ENCODE results near the gene CLDN22.

CLDN22 gene

GRCh38 chr4:183314806-183315205 is 5.3 kb downstream of the CLDN22 start:
- Histone ChIP-seq H3K27ac (ENCODE audit: low read depth, low read length) (no peak overlapping the region), H3K9ac (ENCODE audit: low read length) (no peak overlapping the region), H3K4me3 (ENCODE audit: low read depth in 1 of 2, low read length in 2 of 2) (no peak overlapping the region), H3K36me3 (ENCODE audit: insufficient read depth, low read length) (peaks cover 21% of the 10 kb centered on the region), H3K9me3 (ENCODE audit: low read length) (no peaks in the 10 kb centered on the region), H3K4me1 (ENCODE audit: insufficient read depth, low read length) (no peaks in the 10 kb centered on the region), H3K27me3 (ENCODE audit: control insufficient read depth in 1 of 2, insufficient read depth in 2 of 2, low read length in 2 of 2) (no peaks in the 10 kb centered on the region)

DNA sequence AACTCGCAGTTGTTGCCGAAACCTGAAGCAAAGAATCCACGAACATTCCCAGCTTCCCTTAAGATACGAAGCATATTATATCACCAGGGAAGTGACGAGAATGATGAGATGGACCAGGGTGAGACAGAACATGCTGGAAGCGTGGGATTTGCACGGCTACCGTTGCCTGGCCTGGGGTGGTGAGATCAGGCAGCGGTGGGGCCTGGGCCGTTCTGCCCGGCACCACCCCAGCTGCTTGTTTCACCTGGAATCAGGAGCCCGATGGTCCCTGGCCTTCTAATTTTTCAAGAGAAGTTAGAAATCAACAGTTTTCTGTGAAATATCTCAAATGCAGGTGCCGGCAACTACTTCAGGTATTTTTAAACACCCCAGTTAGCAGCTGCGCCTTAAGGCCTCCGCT is 5.7 kb downstream of the CLDN22 start:
- Histone ChIP-seq H3K9ac (ENCODE audit: low read length) (no peak overlapping the region), H3K4me3 (ENCODE audit: low read depth in 1 of 2, low read length in 2 of 2) (no peak overlapping the region), H3K36me3 (ENCODE audit: insufficient read depth, low read length) (peaks cover 21% of the 10 kb centered on the region), H3K27ac (ENCODE audit: low read depth, low read length) (no peak overlapping the region), H3K9me3 (ENCODE audit: low read length) (no peaks in the 10 kb centered on the region), H3K27me3 (ENCODE audit: control insufficient read depth in 1 of 2, insufficient read depth in 2 of 2, low read length in 2 of 2) (no peaks in the 10 kb centered on the region), H3K4me1 (ENCODE audit: insufficient read depth, low read length) (no peaks in the 10 kb centered on the region)

DNA sequence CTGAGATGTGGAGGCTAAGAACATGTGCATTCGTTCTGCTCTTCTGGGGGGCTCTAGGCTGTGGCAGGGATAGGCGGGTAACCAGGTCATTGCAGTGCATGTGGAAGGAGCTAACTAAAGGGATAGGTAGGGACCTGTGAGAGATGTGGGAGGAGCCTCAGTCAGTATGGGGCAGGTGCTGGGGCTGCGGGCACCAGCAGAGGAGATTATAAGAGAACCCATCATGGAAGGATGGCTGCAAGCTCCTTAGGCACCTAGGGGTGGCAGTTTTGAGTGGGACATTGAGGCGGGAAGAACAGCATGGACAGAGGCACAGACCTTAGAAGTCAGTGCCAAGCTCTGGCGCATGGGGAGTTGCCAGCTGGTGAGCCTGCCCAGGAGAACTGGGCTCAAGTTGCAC is 7.2 kb downstream of the CLDN22 start:
- Histone ChIP-seq H3K4me1 (ENCODE audit: insufficient read depth, low read length) (no peaks in the 10 kb centered on the region), H3K9me3 (ENCODE audit: low read length) (no peaks in the 10 kb centered on the region), H3K27me3 (ENCODE audit: control insufficient read depth in 1 of 2, insufficient read depth in 2 of 2, low read length in 2 of 2) (no peaks in the 10 kb centered on the region), H3K36me3 (ENCODE audit: insufficient read depth, low read length) (peaks cover 21% of the 10 kb centered on the region), H3K9ac (ENCODE audit: low read length) (no peak overlapping the region), H3K27ac (ENCODE audit: low read depth, low read length) (no peak overlapping the region), H3K4me3 (ENCODE audit: low read depth in 1 of 2, low read length in 2 of 2) (no peak overlapping the region)

DNA sequence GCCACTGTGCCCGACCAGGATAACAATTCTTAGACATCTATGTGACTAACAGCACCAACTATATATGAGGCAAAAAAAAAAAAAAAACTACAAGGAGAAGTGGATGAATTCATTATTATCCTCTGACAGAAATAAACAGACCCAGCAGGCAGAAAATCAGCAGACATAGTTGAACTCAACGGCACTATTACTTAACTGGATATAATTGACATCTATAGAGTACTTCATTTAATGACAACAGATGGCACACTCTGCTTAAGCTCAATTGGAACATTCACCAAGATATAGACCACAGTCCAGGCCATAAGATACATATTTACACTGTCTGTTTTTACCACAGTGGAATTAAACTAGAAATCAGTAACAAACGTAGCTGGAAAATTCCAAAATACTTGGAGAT is 13.3 kb downstream of the CLDN22 start:
- Histone ChIP-seq H3K27ac (ENCODE audit: low read depth, low read length) (no peak overlapping the region), H3K9ac (ENCODE audit: low read length) (no peak overlapping the region), H3K36me3 (ENCODE audit: insufficient read depth, low read length) (no peaks in the 10 kb centered on the region), H3K4me3 (ENCODE audit: low read depth in 1 of 2, low read length in 2 of 2) (no peak overlapping the region), H3K27me3 (ENCODE audit: control insufficient read depth in 1 of 2, insufficient read depth in 2 of 2, low read length in 2 of 2) (no peaks in the 10 kb centered on the region), H3K4me1 (ENCODE audit: insufficient read depth, low read length) (no peaks in the 10 kb centered on the region), H3K9me3 (ENCODE audit: low read length) (no peaks in the 10 kb centered on the region)

DNA sequence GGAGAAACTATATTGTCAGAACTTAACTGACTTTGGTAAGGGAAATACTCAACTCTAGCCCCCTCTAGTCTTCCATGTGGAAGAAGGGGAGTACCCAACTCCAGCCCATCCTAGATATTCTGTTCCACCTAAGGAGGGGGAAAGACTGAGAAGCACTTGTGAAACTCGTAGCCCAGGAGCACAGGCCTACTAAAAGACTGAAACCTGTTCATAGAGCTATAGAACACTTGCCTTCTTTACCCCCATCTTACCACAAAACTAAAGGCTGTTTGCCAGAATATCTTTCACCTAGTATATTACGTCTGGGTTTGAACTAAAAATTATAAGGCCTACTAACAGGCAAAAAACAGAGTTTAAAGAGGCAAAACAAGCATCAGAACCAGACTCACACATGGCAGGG is 15.5 kb downstream of the CLDN22 start:
- H3K4me3 ChIP-seq (ENCODE audit: low read depth in 1 of 2, low read length in 2 of 2), result no peak overlapping the region
- peaks cover 8% of the 10 kb centered on the region for H3K4me1 ChIP-seq (ENCODE audit: insufficient read depth, low read length)
- no peaks in the 10 kb centered on the region for H3K36me3 ChIP-seq (ENCODE audit: insufficient read depth, low read length)
- no peaks in the 10 kb centered on the region for H3K9me3 ChIP-seq (ENCODE audit: low read length)
- no peak overlapping the region for H3K27ac ChIP-seq (ENCODE audit: low read depth, low read length)
- no peaks in the 10 kb centered on the region for H3K27me3 ChIP-seq (ENCODE audit: control insufficient read depth in 1 of 2, insufficient read depth in 2 of 2, low read length in 2 of 2)
- H3K9ac ChIP-seq (ENCODE audit: low read length), result no peak overlapping the region

- no peak overlapping the region for H3K4me3 ChIP-seq (ENCODE audit: low read depth in 1 of 2, low read length in 2 of 2)
- no peak overlapping the region for H3K9ac ChIP-seq (ENCODE audit: low read length)
- no peaks in the 10 kb centered on the region for H3K36me3 ChIP-seq (ENCODE audit: insufficient read depth, low read length)
- H3K9me3 ChIP-seq (ENCODE audit: low read length), result no peaks in the 10 kb centered on the region
- H3K27ac ChIP-seq (ENCODE audit: low read depth, low read length), result no peak overlapping the region
- H3K27me3 ChIP-seq (ENCODE audit: control insufficient read depth in 1 of 2, insufficient read depth in 2 of 2, low read length in 2 of 2), result no peaks in the 10 kb centered on the region
- peaks cover 10% of the 10 kb centered on the region for H3K4me1 ChIP-seq (ENCODE audit: insufficient read depth, low read length)
These were observed 16.0 kb downstream of the CLDN22 start for GRCh38 chr4:183304067-183304466.

DNA sequence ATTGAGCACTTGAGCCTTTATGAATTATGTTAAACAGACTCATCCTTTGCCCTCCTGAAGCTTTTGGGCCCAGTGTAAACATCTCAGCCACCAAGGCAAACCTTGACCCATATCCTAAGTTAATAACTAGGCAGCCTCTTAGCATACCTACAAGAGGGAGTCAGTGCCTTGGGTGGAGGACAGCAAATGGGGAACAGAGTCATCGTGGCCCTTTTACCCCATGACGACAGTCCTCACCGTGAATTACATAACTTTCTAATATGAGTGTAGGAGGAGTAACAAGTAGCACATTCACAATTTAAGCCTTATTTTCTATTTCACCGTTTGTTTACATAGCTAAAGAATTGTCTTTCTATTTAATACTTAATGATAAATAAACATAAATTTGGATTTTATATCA is 16.8 kb downstream of the CLDN22 start:
- H3K27ac ChIP-seq (ENCODE audit: low read depth, low read length), result no peak overlapping the region
- H3K36me3 ChIP-seq (ENCODE audit: insufficient read depth, low read length), result no peaks in the 10 kb centered on the region
- no peaks in the 10 kb centered on the region for H3K9me3 ChIP-seq (ENCODE audit: low read length)
- H3K9ac ChIP-seq (ENCODE audit: low read length), result no peak overlapping the region
- H3K4me3 ChIP-seq (ENCODE audit: low read depth in 1 of 2, low read length in 2 of 2), result no peak overlapping the region
- peaks cover 10% of the 10 kb centered on the region for H3K4me1 ChIP-seq (ENCODE audit: insufficient read depth, low read length)
- no peaks in the 10 kb centered on the region for H3K27me3 ChIP-seq (ENCODE audit: control insufficient read depth in 1 of 2, insufficient read depth in 2 of 2, low read length in 2 of 2)

DNA sequence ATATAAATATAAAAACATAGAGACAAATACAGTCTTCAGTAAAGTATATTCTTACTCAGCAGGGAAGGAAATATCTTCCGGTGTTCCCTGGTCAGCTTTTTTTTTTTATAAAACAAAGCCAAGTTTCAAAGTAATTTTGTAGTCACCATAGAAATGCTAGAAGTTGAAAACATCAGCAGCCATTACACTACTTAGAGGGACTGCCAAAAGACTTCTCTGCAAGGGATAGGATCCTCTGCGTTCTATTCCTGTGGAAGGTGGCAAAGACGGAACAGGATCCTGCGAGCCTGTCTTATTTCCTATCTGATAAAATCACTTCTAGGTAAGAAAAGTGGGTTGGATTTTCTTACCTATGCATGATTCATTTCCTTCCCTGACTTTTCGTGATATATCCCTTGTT is 19.4 kb downstream of the CLDN22 start:
- H3K9ac ChIP-seq (ENCODE audit: low read length), result no peak overlapping the region
- H3K4me3 ChIP-seq (ENCODE audit: low read depth in 1 of 2, low read length in 2 of 2), result no peak overlapping the region
- H3K27me3 ChIP-seq (ENCODE audit: control insufficient read depth in 1 of 2, insufficient read depth in 2 of 2, low read length in 2 of 2), result no peaks in the 10 kb centered on the region
- peaks cover 10% of the 10 kb centered on the region for H3K4me1 ChIP-seq (ENCODE audit: insufficient read depth, low read length)
- H3K36me3 ChIP-seq (ENCODE audit: insufficient read depth, low read length), result peaks cover 6% of the 10 kb centered on the region
- H3K27ac ChIP-seq (ENCODE audit: low read depth, low read length), result no peak overlapping the region
- H3K9me3 ChIP-seq (ENCODE audit: low read length), result no peaks in the 10 kb centered on the region

DNA sequence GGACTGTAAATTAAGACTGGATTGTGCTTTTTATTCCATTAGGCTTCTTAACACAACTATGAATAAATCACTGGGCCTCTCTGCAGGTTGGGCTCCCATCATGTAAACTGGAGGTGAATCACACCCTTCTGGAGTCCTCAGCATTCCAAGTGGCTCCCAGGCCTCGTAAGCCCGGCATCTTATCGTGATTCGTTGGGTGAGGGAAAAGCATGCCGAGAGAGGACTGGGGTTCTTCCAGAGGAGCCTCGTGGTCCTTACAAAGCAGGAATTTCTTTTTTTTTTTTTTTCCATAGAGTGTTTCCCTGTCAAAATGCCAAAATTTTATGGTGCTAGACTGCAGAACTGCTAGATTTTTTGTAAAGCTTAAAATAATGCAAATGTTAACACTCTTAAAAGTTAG is 20.0 kb downstream of the CLDN22 start:
- no peak overlapping the region for H3K27ac ChIP-seq (ENCODE audit: low read depth, low read length)
- no peaks in the 10 kb centered on the region for H3K9me3 ChIP-seq (ENCODE audit: low read length)
- no peak overlapping the region for H3K9ac ChIP-seq (ENCODE audit: low read length)
- peaks cover 9% of the 10 kb centered on the region for H3K36me3 ChIP-seq (ENCODE audit: insufficient read depth, low read length)
- H3K4me1 ChIP-seq (ENCODE audit: insufficient read depth, low read length), result peaks cover 10% of the 10 kb centered on the region
- H3K27me3 ChIP-seq (ENCODE audit: control insufficient read depth in 1 of 2, insufficient read depth in 2 of 2, low read length in 2 of 2), result no peaks in the 10 kb centered on the region
- no peak overlapping the region for H3K4me3 ChIP-seq (ENCODE audit: low read depth in 1 of 2, low read length in 2 of 2)

DNA sequence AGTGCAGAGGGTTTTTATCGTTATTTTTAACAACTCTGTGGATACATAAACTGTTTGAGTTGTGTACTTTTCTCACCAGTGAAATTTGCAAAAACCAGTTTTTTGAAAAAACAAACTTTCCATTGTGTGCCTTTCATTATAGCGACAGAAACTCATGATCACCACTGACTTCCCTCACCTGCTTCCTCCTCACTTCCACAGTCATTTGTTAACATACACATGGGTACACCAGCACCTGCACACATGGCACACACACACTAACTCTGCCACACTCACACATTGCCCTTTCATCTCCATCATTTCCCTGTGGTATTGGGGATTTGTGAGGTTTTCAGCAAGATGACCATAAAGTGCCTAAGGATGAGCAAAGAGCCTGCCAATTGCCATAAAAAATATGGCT is 20.6 kb downstream of the CLDN22 start:
- no peaks in the 10 kb centered on the region for H3K9me3 ChIP-seq (ENCODE audit: low read length)
- peaks cover 14% of the 10 kb centered on the region for H3K36me3 ChIP-seq (ENCODE audit: insufficient read depth, low read length)
- no peak overlapping the region for H3K27ac ChIP-seq (ENCODE audit: low read depth, low read length)

GRCh38 chr4:183297675-183298074 is 22.4 kb downstream of the CLDN22 start:
- H3K9me3 ChIP-seq (ENCODE audit: low read length), result no peaks in the 10 kb centered on the region

More for the DNA sequence above, 20.6 kb downstream of the CLDN22 start:
- Histone ChIP-seq H3K4me3 (ENCODE audit: low read depth in 1 of 2, low read length in 2 of 2) (no peak overlapping the region), H3K4me1 (ENCODE audit: insufficient read depth, low read length) (peaks cover 10% of the 10 kb centered on the region), H3K9ac (ENCODE audit: low read length) (no peak overlapping the region), H3K27me3 (ENCODE audit: control insufficient read depth in 1 of 2, insufficient read depth in 2 of 2, low read length in 2 of 2) (no peaks in the 10 kb centered on the region)

DNA sequence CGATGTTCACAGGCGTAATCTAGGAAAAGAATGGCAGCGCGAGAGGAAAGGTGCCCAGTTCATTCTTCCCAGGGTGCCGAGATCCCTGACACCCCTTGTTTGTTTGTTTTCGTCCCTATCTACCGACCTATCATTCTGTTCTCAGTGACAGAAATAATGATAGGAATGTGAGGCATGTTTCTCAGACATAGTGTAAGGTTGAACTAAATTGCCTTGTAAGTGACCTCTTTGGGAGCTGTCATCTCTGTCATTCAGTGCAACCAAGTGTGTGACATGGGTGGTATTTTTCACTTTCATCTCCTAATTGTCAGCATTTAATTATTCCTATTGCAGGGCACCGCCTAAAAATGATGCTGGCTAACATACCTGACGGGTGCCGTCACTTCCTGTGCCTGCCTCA is 24.4 kb downstream of the CLDN22 start:
- Histone ChIP-seq H3K4me3 (ENCODE audit: low read depth in 1 of 2, low read length in 2 of 2) (no peak overlapping the region), H3K4me1 (ENCODE audit: insufficient read depth, low read length) (peaks cover 10% of the 10 kb centered on the region), H3K9me3 (ENCODE audit: low read length) (no peaks in the 10 kb centered on the region), H3K27me3 (ENCODE audit: control insufficient read depth in 1 of 2, insufficient read depth in 2 of 2, low read length in 2 of 2) (no peaks in the 10 kb centered on the region), H3K27ac (ENCODE audit: low read depth, low read length) (no peak overlapping the region), H3K36me3 (ENCODE audit: insufficient read depth, low read length) (peaks cover 14% of the 10 kb centered on the region), H3K9ac (ENCODE audit: low read length) (no peak overlapping the region)

More at GRCh38 chr4:183297675-183298074, 22.4 kb downstream of the CLDN22 start:
- Histone ChIP-seq H3K27ac (ENCODE audit: low read depth, low read length) (no peak overlapping the region), H3K4me3 (ENCODE audit: low read depth in 1 of 2, low read length in 2 of 2) (no peak overlapping the region), H3K36me3 (ENCODE audit: insufficient read depth, low read length) (peaks cover 14% of the 10 kb centered on the region), H3K4me1 (ENCODE audit: insufficient read depth, low read length) (peaks cover 10% of the 10 kb centered on the region), H3K9ac (ENCODE audit: low read length) (no peak overlapping the region), H3K27me3 (ENCODE audit: control insufficient read depth in 1 of 2, insufficient read depth in 2 of 2, low read length in 2 of 2) (no peaks in the 10 kb centered on the region)
